Astrocyte (in vitro differentiated cells and primary cell): ENCODE measurements around the gene COL4A4. TPM values are rescaled to one million over a fixed set of nuclear protein-coding genes. Genes with fewer than 3 reads are reported as not detected.

Source experiments
- DNase-seq: peaks from one replicate; pipeline ENCODE4 v3.0.0-alpha.2; 2010; ENCODE audit warnings: low read depth
- FAIRE-seq: peaks from 2 replicates; lab custom pipeline; 2011; peaks lifted over from hg19 to GRCh38; lab: Jason Lieb, UNC
- H2AFZ ChIP-seq: 2 replicates; pipeline ENCODE4 v1.6.0; 2012; ENCODE audit warnings: low read depth, low read length, inconsistent platforms
- H3K27ac ChIP-seq: 2 replicates; pipeline ENCODE4 v1.5.1; 2011; ENCODE audit warnings: low read depth, low read length, inconsistent platforms
- H3K27me3 ChIP-seq: 2 replicates; pipeline ENCODE4 v1.6.0; 2011; ENCODE audit warnings: low read length, inconsistent platforms; ENCODE audit not compliant: insufficient read depth
- H3K36me3 ChIP-seq: 2 replicates; pipeline ENCODE4 v1.5.1; 2011; ENCODE audit warnings: low read length, inconsistent platforms; ENCODE audit not compliant: insufficient read depth
- H3K4me1 ChIP-seq: 2 replicates; pipeline ENCODE4 v1.5.1; 2011; ENCODE audit warnings: low read length, inconsistent platforms; ENCODE audit not compliant: insufficient read depth
- H3K4me2 ChIP-seq: 2 replicates; pipeline ENCODE4 v1.6.0; 2012; ENCODE audit warnings: low read length, inconsistent platforms
- H3K4me3 ChIP-seq: 2 replicates; pipeline ENCODE4 v1.5.1; 2011; ENCODE audit warnings: low read depth, mild to moderate bottlenecking, low read length, inconsistent platforms; ENCODE audit not compliant: insufficient read depth
- H3K79me2 ChIP-seq: 2 replicates; pipeline ENCODE4 v1.6.0; 2012; ENCODE audit warnings: mild to moderate bottlenecking, low read length, inconsistent platforms; ENCODE audit not compliant: insufficient read depth
- H3K9ac ChIP-seq: 2 replicates; pipeline ENCODE4 v1.6.0; 2012; ENCODE audit warnings: mild to moderate bottlenecking, low read length, inconsistent platforms
- H3K9me3 ChIP-seq: 2 replicates; pipeline ENCODE4 v1.5.1; 2012; ENCODE audit warnings: low read depth, mild to moderate bottlenecking, low read length, inconsistent platforms; ENCODE audit not compliant: insufficient read depth
- H4K20me1 ChIP-seq: 2 replicates; pipeline ENCODE4 v1.6.0; 2012; ENCODE audit warnings: low read length, inconsistent platforms; ENCODE audit not compliant: insufficient read depth
- H3K27ac Mint-ChIP-seq: one replicate; pipeline ENCODE4 v1.8.0; 2021; ENCODE audit warnings: mild to moderate bottlenecking, mixed read lengths; ENCODE audit not compliant: unreplicated experiment
- H3K27me3 Mint-ChIP-seq: one replicate; pipeline ENCODE4 v1.8.0; 2021; ENCODE audit warnings: low read depth, mixed read lengths; ENCODE audit not compliant: unreplicated experiment
- H3K36me3 Mint-ChIP-seq: one replicate; pipeline ENCODE4 v1.8.0; 2021; ENCODE audit warnings: low read depth, mixed read lengths; ENCODE audit not compliant: unreplicated experiment
- H3K4me1 Mint-ChIP-seq: one replicate; pipeline ENCODE4 v1.8.0; 2021; ENCODE audit warnings: low read depth, mixed read lengths; ENCODE audit not compliant: unreplicated experiment
- H3K4me3 Mint-ChIP-seq: one replicate; pipeline ENCODE4 v1.8.0; 2021; ENCODE audit warnings: mild to moderate bottlenecking, moderate library complexity, mixed read lengths; ENCODE audit not compliant: unreplicated experiment
- H3K9me3 Mint-ChIP-seq: one replicate; pipeline ENCODE4 v1.8.0; 2021; ENCODE audit warnings: mild to moderate bottlenecking, mixed read lengths; ENCODE audit not compliant: unreplicated experiment
- EZH2 ChIP-seq: IDR thresholded peaks from 2 replicates; pipeline ENCODE4 v1.6.1; 2012; ENCODE audit warnings: mild to moderate bottlenecking, low read length, inconsistent platforms; ENCODE audit not compliant: insufficient read depth
- total RNA-seq: library from RNA; stranded (reverse); gene quantifications from 2 replicates; pipeline ENCODE4 v1.2.1, GENCODE V29; 2021
- TF ChIP-seq, protein P1 (sequence below): IDR thresholded peaks from 2 replicates; pipeline ENCODE4 v1.5.1; 2011; ENCODE audit warnings: low read depth, mild to moderate bottlenecking, inconsistent platforms, low read length, moderate library complexity; ENCODE audit not compliant: insufficient read depth

The COL4A4 gene
- total RNA-seq, 1 donor from 2014 or later = 0.36 TPM

- H3K9me3 Mint-ChIP-seq = peaks cover 5% of the 10 kb centered on the region
- FAIRE-seq (no peak), DNase-seq (no peak)
- H3K4me1 ChIP-seq = no peaks in the 10 kb centered on the region
- H3K27me3 ChIP-seq = no peaks in the 10 kb centered on the region
- H3K9ac ChIP-seq = no peak overlapping the region
- no peak overlapping the region for H3K27ac ChIP-seq
- H3K4me3 Mint-ChIP-seq = no peak overlapping the region
- no peak for TF ChIP-seq EZH2
- TF ChIP-seq, protein P1, sequence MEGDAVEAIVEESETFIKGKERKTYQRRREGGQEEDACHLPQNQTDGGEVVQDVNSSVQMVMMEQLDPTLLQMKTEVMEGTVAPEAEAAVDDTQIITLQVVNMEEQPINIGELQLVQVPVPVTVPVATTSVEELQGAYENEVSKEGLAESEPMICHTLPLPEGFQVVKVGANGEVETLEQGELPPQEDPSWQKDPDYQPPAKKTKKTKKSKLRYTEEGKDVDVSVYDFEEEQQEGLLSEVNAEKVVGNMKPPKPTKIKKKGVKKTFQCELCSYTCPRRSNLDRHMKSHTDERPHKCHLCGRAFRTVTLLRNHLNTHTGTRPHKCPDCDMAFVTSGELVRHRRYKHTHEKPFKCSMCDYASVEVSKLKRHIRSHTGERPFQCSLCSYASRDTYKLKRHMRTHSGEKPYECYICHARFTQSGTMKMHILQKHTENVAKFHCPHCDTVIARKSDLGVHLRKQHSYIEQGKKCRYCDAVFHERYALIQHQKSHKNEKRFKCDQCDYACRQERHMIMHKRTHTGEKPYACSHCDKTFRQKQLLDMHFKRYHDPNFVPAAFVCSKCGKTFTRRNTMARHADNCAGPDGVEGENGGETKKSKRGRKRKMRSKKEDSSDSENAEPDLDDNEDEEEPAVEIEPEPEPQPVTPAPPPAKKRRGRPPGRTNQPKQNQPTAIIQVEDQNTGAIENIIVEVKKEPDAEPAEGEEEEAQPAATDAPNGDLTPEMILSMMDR = no peak
- H3K27ac Mint-ChIP-seq = no peak overlapping the region
- H4K20me1 ChIP-seq = no peaks in the 10 kb centered on the region
- H3K9me3 ChIP-seq = no peaks in the 10 kb centered on the region
- H3K79me2 ChIP-seq = no peaks in the 10 kb centered on the region
- no peaks in the 10 kb centered on the region for H3K36me3 Mint-ChIP-seq
- no peak overlapping the region for H3K4me3 ChIP-seq
- no peaks in the 10 kb centered on the region for H3K27me3 Mint-ChIP-seq
- no peaks in the 10 kb centered on the region for H3K36me3 ChIP-seq
- H3K4me1 Mint-ChIP-seq = no peaks in the 10 kb centered on the region
- H2AFZ ChIP-seq = no peak overlapping the region
- no peak overlapping the region for H3K4me2 ChIP-seq
Observed at GRCh38 chr2:227103583-227103982, 60.4 kb downstream of the COL4A4 start.

DNA sequence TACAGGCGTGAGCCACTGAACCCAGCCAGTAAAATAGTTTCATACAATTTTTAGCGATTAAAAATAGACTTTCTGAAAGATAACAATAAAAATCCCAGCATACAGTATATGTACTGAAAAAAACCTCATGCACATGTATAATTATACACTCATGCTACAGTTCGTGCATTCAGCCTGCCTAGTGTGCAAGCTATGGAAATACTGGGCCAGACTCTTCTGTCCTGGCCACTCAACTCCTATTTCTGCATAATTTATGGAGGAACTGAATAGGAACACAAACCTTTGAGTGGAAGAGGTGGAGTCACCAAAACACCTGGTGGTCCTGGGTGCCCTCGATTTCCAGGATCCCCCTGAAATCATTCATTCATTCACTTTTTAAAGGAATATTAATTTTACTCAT, 64.7 kb downstream of the COL4A4 start:
- Histone ChIP-seq H3K4me2 (no peak overlapping the region), H4K20me1 (no peaks in the 10 kb centered on the region), H3K27ac (no peak overlapping the region), H3K4me1 (no peaks in the 10 kb centered on the region), H3K36me3 (no peaks in the 10 kb centered on the region), H2AFZ (no peak overlapping the region), H3K9me3 (no peaks in the 10 kb centered on the region), H3K4me3 (no peak overlapping the region), H3K79me2 (no peaks in the 10 kb centered on the region), H3K27me3 (no peaks in the 10 kb centered on the region), H3K9ac (no peak overlapping the region)
- no peaks in the 10 kb centered on the region for H3K27me3 Mint-ChIP-seq
- FAIRE-seq (no peak), DNase-seq (no peak)
- H3K36me3 Mint-ChIP-seq = no peaks in the 10 kb centered on the region
- no peak overlapping the region for H3K27ac Mint-ChIP-seq
- H3K4me1 Mint-ChIP-seq = no peaks in the 10 kb centered on the region
- TF ChIP-seq, protein P1 = no peak
- no peak overlapping the region for H3K4me3 Mint-ChIP-seq
- peaks cover 5% of the 10 kb centered on the region for H3K9me3 Mint-ChIP-seq

GRCh38 chr2:227098162-227098515, 65.9 kb downstream of the COL4A4 start:
- Mint-ChIP-seq H3K36me3 (no peaks in the 10 kb centered on the region), H3K4me3 (no peak overlapping the region), H3K27ac (no peak overlapping the region), H3K9me3 (peaks cover 5% of the 10 kb centered on the region), H3K27me3 (no peaks in the 10 kb centered on the region), H3K4me1 (no peaks in the 10 kb centered on the region)
- no peaks in the 10 kb centered on the region for H3K27me3 ChIP-seq
- H3K36me3 ChIP-seq = no peaks in the 10 kb centered on the region
- H3K4me3 ChIP-seq = no peak overlapping the region
- TF ChIP-seq, protein P1 = no peak
- no peak for TF ChIP-seq EZH2
- H2AFZ ChIP-seq = no peak overlapping the region
- H3K4me1 ChIP-seq = no peaks in the 10 kb centered on the region
- no peaks in the 10 kb centered on the region for H3K79me2 ChIP-seq
- H3K27ac ChIP-seq = no peak overlapping the region
- no peaks in the 10 kb centered on the region for H4K20me1 ChIP-seq
- no peaks in the 10 kb centered on the region for H3K9me3 ChIP-seq
- DNase-seq (no peak), FAIRE-seq (no peak)
- no peak overlapping the region for H3K9ac ChIP-seq
- no peak overlapping the region for H3K4me2 ChIP-seq
